Astrocyte of the cerebellum (primary cell): ENCODE results near the gene ANKMY1.

Experiments used
- DNase-seq: peaks from one replicate; pipeline ENCODE4 v3.0.0-alpha.2; 2011; ENCODE audit warnings: low read depth
- H3K4me3 ChIP-seq: 2 replicates; pipeline ENCODE4 v1.5.1; 2011; ENCODE audit warnings: mild to moderate bottlenecking, low read depth, low read length, moderate library complexity
- CTCF ChIP-seq: IDR thresholded peaks from 2 replicates; pipeline ENCODE4 v1.5.1; 2012; ENCODE audit warnings: low read length, low read depth, moderate library complexity, mild to moderate bottlenecking; ENCODE audit errors: missing control alignments
- in situ Hi-C: cut with HindIII; loops from 2 replicates; pipeline ENCODE4 v1.10.0; 2017; ENCODE audit warnings: low sequenced_read_pairs

Gene ANKMY1

GRCh38 chr2:240443891-240444301, 113.9 kb downstream of the ANKMY1 start:
- TF ChIP-seq CTCF = no peak
- no peak for DNase-seq
- in situ Hi-C loops = no loop called here
- H3K4me3 ChIP-seq = no peak overlapping the region

GRCh38 chr2:240442891-240443715, 114.7 kb downstream of the ANKMY1 start:
- TF ChIP-seq CTCF = no peak
- H3K4me3 ChIP-seq = no peak overlapping the region
- in situ Hi-C loops = no loop called here
- DNase-seq = no peak

- DNase-seq = no peak
- in situ Hi-C loops = no loop called here
- no peak overlapping the region for H3K4me3 ChIP-seq
- no peak for TF ChIP-seq CTCF
Observed at GRCh38 chr2:240441993-240442411, 115.8 kb downstream of the ANKMY1 start.

GRCh38 chr2:240441326-240441992, 116.3 kb downstream of the ANKMY1 start:
- TF ChIP-seq CTCF = no peak
- no peak for DNase-seq
- no peak overlapping the region for H3K4me3 ChIP-seq
- in situ Hi-C loops = no loop called here

- no peak for TF ChIP-seq CTCF
- DNase-seq = no peak
- no peak overlapping the region for H3K4me3 ChIP-seq
- in situ Hi-C loops = no loop called here
Observed at GRCh38 chr2:240440704-240441320, 117.0 kb downstream of the ANKMY1 start.

GRCh38 chr2:240440251-240440650, 117.5 kb downstream of the ANKMY1 start:
- in situ Hi-C loops = no loop called here
- DNase-seq = no peak
- H3K4me3 ChIP-seq = no peak overlapping the region
- no peak for TF ChIP-seq CTCF
